ENCODE measurements around the gene SF3B1.
"Not testable (repeated sequence)": the region's sequence is repeated elsewhere in the genome, so short reads cannot be mapped to it uniquely, and the experiment has no call there.

SF3B1 gene

DNA sequence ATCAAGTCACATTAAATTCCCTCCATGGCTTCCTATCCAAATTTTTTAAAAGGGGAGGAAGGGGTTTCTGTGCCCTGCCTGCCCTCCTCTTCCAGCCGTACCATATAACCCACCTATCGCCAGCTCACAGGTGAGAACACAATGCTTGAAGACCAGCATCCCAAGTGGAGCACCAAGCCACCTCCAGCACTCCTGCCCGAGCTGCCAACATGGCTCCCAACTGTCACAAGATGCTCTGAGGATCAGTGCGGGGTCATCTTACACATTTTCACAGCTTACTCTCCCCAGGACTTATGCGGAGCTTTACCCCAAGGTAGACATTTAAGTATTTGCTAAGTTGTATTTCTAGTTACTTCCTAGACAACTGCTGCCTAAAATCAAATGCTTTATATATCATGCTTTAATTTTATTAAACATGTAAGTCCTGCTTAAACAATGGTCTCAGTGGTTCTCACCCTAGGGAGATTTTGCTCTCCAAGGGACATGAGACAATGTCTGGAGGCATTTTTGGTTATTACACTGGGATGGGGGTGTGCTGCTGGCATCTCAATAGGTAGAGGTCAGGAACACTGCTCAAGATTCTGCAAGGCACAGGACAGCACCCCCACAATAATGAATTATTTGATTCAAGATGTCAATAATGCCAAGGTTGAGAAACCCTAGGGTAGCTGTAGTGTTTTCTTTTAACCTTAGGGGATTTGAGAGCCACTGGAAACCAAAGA lies 45.8 kb downstream of the SF3B1 start:
- no peak overlapping the region for H3K4me3 Mint-ChIP-seq
- H3K4me1 Mint-ChIP-seq, result peaks cover 9% of the 10 kb centered on the region
- H3K27me3 Mint-ChIP-seq (ENCODE audit: low read depth, poor library complexity), result peaks cover 13% of the 10 kb centered on the region
- no peak for DNase-seq
- peak overlapping the region; percentile 11 for H3K27ac Mint-ChIP-seq
- TF ChIP-seq, protein P1, sequence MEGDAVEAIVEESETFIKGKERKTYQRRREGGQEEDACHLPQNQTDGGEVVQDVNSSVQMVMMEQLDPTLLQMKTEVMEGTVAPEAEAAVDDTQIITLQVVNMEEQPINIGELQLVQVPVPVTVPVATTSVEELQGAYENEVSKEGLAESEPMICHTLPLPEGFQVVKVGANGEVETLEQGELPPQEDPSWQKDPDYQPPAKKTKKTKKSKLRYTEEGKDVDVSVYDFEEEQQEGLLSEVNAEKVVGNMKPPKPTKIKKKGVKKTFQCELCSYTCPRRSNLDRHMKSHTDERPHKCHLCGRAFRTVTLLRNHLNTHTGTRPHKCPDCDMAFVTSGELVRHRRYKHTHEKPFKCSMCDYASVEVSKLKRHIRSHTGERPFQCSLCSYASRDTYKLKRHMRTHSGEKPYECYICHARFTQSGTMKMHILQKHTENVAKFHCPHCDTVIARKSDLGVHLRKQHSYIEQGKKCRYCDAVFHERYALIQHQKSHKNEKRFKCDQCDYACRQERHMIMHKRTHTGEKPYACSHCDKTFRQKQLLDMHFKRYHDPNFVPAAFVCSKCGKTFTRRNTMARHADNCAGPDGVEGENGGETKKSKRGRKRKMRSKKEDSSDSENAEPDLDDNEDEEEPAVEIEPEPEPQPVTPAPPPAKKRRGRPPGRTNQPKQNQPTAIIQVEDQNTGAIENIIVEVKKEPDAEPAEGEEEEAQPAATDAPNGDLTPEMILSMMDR (IDR thresholded peaks at IDR 0.05), result no peak
- H3K9me3 Mint-ChIP-seq, result no peaks in the 10 kb centered on the region
- H3K36me3 Mint-ChIP-seq (ENCODE audit: low read depth), result peaks cover 25% of the 10 kb centered on the region

DNA sequence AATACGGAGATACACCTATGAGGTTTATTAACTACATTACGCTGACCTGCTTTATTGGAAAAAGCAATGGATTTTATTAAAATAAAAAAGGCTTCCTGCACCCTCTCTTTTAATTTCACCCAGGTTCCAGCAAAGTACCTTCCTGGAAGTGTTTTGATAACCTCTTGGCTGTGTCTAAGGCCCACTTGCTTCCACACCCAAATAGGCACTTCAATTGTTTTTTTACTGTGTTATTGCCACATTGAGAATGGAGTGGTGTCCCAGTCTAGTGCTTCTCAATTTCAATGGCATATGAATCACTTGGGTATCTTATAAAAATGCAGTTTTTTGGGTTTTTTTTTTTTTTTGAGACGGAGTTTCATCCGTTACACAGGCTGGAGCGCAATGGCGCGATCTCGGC lies 47.6 kb downstream of the SF3B1 start:
- H3K4me3 Mint-ChIP-seq, result no peak overlapping the region
- TF ChIP-seq, protein P1 (IDR thresholded peaks at IDR 0.05), result no peak
- peaks cover 9% of the 10 kb centered on the region for H3K4me1 Mint-ChIP-seq
- no peak for DNase-seq
- no peak overlapping the region for H3K27ac Mint-ChIP-seq
- peaks cover 22% of the 10 kb centered on the region for H3K27me3 Mint-ChIP-seq (ENCODE audit: low read depth, poor library complexity)
- no peaks in the 10 kb centered on the region for H3K9me3 Mint-ChIP-seq
- H3K36me3 Mint-ChIP-seq (ENCODE audit: low read depth), result peaks cover 15% of the 10 kb centered on the region

DNA sequence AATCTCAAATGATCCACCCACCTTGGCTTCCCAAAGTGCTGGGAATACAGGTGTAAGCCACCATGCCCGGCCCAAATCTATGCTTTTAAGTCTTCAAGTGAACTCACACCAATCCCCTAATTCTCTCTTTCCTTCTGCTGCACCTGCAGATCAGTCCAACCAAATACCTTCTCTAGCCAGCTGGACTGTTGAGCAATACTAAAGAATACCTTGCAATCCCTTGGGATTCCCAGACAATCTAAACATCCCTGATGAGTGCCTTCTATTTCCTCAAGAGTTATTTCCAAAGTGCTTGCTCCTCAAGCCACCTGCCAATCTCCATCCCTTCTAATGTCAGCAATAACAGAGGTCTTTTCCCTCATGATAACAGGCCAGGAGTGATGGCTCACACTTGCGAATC lies 48.6 kb downstream of the SF3B1 start:
- Mint-ChIP-seq H3K9me3 (no peaks in the 10 kb centered on the region), H3K4me3 (no peak overlapping the region), H3K27me3 (ENCODE audit: low read depth, poor library complexity) (peaks cover 22% of the 10 kb centered on the region), H3K36me3 (ENCODE audit: low read depth) (peaks cover 6% of the 10 kb centered on the region), H3K4me1 (peaks cover 9% of the 10 kb centered on the region), H3K27ac (no peak overlapping the region)
- TF ChIP-seq, protein P1 (IDR thresholded peaks at IDR 0.05), result no peak
- no peak for DNase-seq

DNA sequence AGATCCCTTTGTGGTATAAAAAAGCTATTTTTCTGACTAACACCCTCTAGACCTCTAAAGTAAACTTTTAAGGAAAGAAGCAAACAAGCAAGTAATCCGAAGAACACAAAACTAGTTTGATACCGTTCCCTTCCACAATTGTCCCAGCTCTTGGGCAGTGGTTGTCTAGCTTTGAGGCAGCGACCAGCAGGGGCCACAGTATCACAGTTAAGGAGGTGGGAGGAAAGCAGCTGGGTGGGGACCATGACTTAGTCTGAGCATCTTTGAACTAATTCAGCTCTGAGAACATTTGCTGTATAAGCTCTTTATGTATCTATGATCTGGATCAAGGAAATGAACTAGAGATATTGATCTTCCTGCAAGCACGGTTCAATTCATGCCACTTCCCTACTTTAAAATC lies 51.0 kb downstream of the SF3B1 start:
- peaks cover 28% of the 10 kb centered on the region for H3K27me3 Mint-ChIP-seq (ENCODE audit: low read depth, poor library complexity)
- TF ChIP-seq, protein P1 (IDR thresholded peaks at IDR 0.05), result no peak
- no peaks in the 10 kb centered on the region for H3K36me3 Mint-ChIP-seq (ENCODE audit: low read depth)
- DNase-seq, result no peak
- no peak overlapping the region for H3K27ac Mint-ChIP-seq
- H3K4me3 Mint-ChIP-seq, result no peak overlapping the region
- H3K9me3 Mint-ChIP-seq, result no peaks in the 10 kb centered on the region
- H3K4me1 Mint-ChIP-seq, result peaks cover 6% of the 10 kb centered on the region

DNA sequence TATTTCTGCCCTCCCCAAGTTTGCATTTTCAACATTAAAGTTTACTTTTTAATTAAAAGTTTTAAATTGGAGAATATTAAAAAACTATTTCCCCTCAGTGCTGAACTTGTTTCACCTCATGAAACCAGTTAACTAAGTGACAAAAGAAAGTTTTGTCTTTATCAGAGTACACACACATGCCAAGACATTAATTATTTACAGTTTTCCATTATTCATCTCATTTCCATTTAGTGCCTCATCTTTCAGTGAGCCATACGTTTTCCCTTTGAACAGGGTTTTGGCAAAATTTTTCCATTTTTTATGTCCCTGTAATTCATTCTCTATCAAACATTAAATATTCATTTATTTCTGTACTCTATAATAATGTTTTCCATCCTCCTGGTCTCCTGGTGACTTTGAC lies 53.2 kb downstream of the SF3B1 start:
- Mint-ChIP-seq H3K27me3 (ENCODE audit: low read depth, poor library complexity) (peaks cover 27% of the 10 kb centered on the region), H3K9me3 (no peaks in the 10 kb centered on the region), H3K36me3 (ENCODE audit: low read depth) (no peaks in the 10 kb centered on the region), H3K27ac (no peak overlapping the region), H3K4me3 (no peak overlapping the region), H3K4me1 (peaks cover 10% of the 10 kb centered on the region)
- no peak for DNase-seq
- TF ChIP-seq, protein P1 (IDR thresholded peaks at IDR 0.05), result no peak

DNA sequence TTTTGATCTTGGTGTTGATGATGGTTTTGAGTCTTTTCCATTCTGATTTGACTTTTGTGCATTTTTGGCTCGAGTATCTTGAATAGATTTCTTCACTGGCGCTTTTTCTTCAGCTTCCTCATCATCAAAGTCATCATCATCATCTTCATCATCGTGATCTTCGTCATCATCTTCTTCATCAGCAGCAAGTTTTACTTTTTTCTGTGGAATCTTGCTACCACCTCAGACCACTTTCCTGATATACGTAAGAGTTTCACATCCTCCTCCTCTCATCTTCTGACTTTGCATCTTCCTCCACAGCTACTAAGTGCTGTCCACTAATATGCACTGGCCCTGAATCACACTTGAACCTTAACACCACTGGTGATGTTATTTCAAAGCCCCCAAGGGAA lies 54.9 kb downstream of the SF3B1 start:
- not testable (repeated sequence) for H3K4me3 Mint-ChIP-seq; H3K9me3 Mint-ChIP-seq; H3K36me3 Mint-ChIP-seq (ENCODE audit: low read depth); DNase-seq; H3K27ac Mint-ChIP-seq
- peaks cover 17% of the 10 kb centered on the region for H3K4me1 Mint-ChIP-seq
- peaks cover 20% of the 10 kb centered on the region for H3K27me3 Mint-ChIP-seq (ENCODE audit: low read depth, poor library complexity)

DNA sequence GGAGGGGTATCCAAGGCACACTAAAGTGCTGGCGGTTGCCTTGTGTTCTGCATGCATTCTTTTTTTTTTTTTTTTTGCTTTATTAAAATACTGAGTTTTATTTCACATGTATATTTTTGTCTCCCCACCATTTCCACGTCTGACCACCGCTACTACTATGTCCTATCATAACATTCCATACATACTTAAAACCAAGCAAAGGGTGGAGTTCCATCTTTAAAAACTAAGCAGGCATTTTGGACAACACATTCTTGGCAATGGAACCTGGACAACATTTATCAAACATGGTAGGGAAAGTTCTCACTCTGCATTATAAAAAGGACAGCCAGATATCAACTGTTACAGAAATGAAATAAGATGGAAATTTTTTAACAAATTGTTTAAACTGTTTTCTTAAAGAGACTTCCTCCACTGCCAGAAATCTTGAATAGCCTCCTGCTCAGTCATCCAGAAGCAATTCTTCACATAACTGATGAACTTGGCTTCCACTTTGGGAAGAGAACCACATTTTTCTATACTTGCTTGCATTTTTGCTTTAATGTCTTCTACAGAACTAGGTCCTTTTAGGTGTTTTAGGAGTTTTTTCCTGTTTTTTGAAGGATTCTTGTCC lies 55.4 kb downstream of the SF3B1 start:
- not testable (repeated sequence) for H3K36me3 Mint-ChIP-seq (ENCODE audit: low read depth); H3K4me3 Mint-ChIP-seq; H3K9me3 Mint-ChIP-seq; H3K27ac Mint-ChIP-seq; DNase-seq
- Mint-ChIP-seq H3K4me1 (peaks cover 22% of the 10 kb centered on the region), H3K27me3 (ENCODE audit: low read depth, poor library complexity) (peaks cover 20% of the 10 kb centered on the region)
